ENCODE data around the gene LRRC1. TPM values are rescaled to one million over a fixed set of nuclear protein-coding genes. Genes with fewer than 3 reads are reported as not detected.

Gene LRRC1
- total RNA-seq, 4 donors from 2014 or later = 10.4 to 13.0 (median 12.6) TPM

GRCh38 chr6:53809691-53810090 is 14.9 kb downstream of the LRRC1 start:
- no peak for DNase-seq (ENCODE audit: extremely low spot score)
- Histone ChIP-seq H3K4me3 (no peak overlapping the region), H3K27me3 (no peaks in the 10 kb centered on the region), H3K27ac (replicated peaks in 1 of 4) (no peak overlapping the region), H3K36me3 (no peaks in the 10 kb centered on the region), H3K9me3 (no peaks in the 10 kb centered on the region), H3K4me1 (peaks cover 7 to 15% (median 13%) of the 10 kb centered on the region in 4 donors)
- TF ChIP-seq POLR2A (IDR thresholded peaks at IDR 0.05; ENCODE audit: low read depth) = no peak
- TF ChIP-seq POLR2AphosphoS5 (IDR thresholded peaks at IDR 0.05) = no peak
- no peak for TF ChIP-seq CTCF (IDR thresholded peaks at IDR 0.05)
- TF ChIP-seq EP300 (IDR thresholded peaks at IDR 0.05) = no peak
- intact Hi-C loops (cut with DNase I) = no loop called here
- 93% methylated on average over 3 of the region's 3 CpGs for WGBS

- TF ChIP-seq POLR2A (IDR thresholded peaks at IDR 0.05; ENCODE audit: low read depth) (no peak), CTCF (IDR thresholded peaks at IDR 0.05) (no peak), POLR2AphosphoS5 (IDR thresholded peaks at IDR 0.05) (no peak), EP300 (IDR thresholded peaks at IDR 0.05) (no peak)
- H3K4me1 ChIP-seq = peaks cover 13 to 19% (median 19%) of the 10 kb centered on the region in 4 donors
- intact Hi-C loops (cut with DNase I) = no loop called here
- no peak for DNase-seq (ENCODE audit: extremely low spot score)
- H3K9me3 ChIP-seq = no peaks in the 10 kb centered on the region
- 59% methylated on average over 4 of the region's 4 CpGs for WGBS
- H3K27me3 ChIP-seq = no peaks in the 10 kb centered on the region
- H3K27ac ChIP-seq (replicated peaks in 1 of 4) = no peak overlapping the region
- no peak overlapping the region for H3K4me3 ChIP-seq
- no peaks in the 10 kb centered on the region for H3K36me3 ChIP-seq
Measured at GRCh38 chr6:53811082-53811481, 16.3 kb downstream of the LRRC1 start.

GRCh38 chr6:53811746-53812145 is 16.9 kb downstream of the LRRC1 start:
- no peak for TF ChIP-seq CTCF (IDR thresholded peaks at IDR 0.05)
- TF ChIP-seq POLR2A (IDR thresholded peaks at IDR 0.05; ENCODE audit: low read depth) = no peak
- TF ChIP-seq EP300 (IDR thresholded peaks at IDR 0.05) = no peak
- TF ChIP-seq POLR2AphosphoS5 (IDR thresholded peaks at IDR 0.05) = no peak
- Histone ChIP-seq H3K4me1 (peaks cover 13 to 26% (median 24%) of the 10 kb centered on the region in 4 donors), H3K4me3 (no peak overlapping the region), H3K36me3 (no peaks in the 10 kb centered on the region), H3K27ac (replicated peaks in 1 of 4) (no peak overlapping the region), H3K27me3 (no peaks in the 10 kb centered on the region), H3K9me3 (no peaks in the 10 kb centered on the region)
- 88% methylated on average over 5 of the region's 5 CpGs for WGBS
- intact Hi-C loops (cut with DNase I) = no loop called here
- no peak for DNase-seq (ENCODE audit: extremely low spot score)

- Histone ChIP-seq H3K4me1 (peaks cover 13 to 35% (median 33%) of the 10 kb centered on the region in 4 donors), H3K9me3 (no peaks in the 10 kb centered on the region), H3K27me3 (no peaks in the 10 kb centered on the region), H3K36me3 (no peaks in the 10 kb centered on the region), H3K4me3 (no peak overlapping the region), H3K27ac (replicated peaks in 1 of 4) (no peak overlapping the region)
- no peak for TF ChIP-seq POLR2AphosphoS5 (IDR thresholded peaks at IDR 0.05)
- TF ChIP-seq EP300 (IDR thresholded peaks at IDR 0.05) = no peak
- TF ChIP-seq POLR2A (IDR thresholded peaks at IDR 0.05; ENCODE audit: low read depth) = no peak
- TF ChIP-seq CTCF (IDR thresholded peaks at IDR 0.05) = no peak
- no peak for DNase-seq (ENCODE audit: extremely low spot score)
- intact Hi-C loops (cut with DNase I) = no loop called here
- 100% methylated on average over 1 of the region's 1 CpG for WGBS
Measured at GRCh38 chr6:53813096-53813495, 18.3 kb downstream of the LRRC1 start.

- H3K4me3 ChIP-seq = no peak overlapping the region
- TF ChIP-seq POLR2AphosphoS5 (IDR thresholded peaks at IDR 0.05) = no peak
- no peak for TF ChIP-seq EP300 (IDR thresholded peaks at IDR 0.05)
- no peak for TF ChIP-seq POLR2A (IDR thresholded peaks at IDR 0.05; ENCODE audit: low read depth)
- H3K27me3 ChIP-seq = no peaks in the 10 kb centered on the region
- H3K4me1 ChIP-seq = peaks cover 13 to 37% (median 32%) of the 10 kb centered on the region in 4 donors
- H3K36me3 ChIP-seq = no peaks in the 10 kb centered on the region
- H3K27ac ChIP-seq (replicated peaks in 1 of 4) = no peak overlapping the region
- H3K9me3 ChIP-seq = no peaks in the 10 kb centered on the region
- intact Hi-C loops (cut with DNase I) = no loop called here
- WGBS = 72% methylated on average over 1 of the region's 1 CpG
- DNase-seq (ENCODE audit: extremely low spot score) = no peak
Measured at GRCh38 chr6:53813801-53814200, 19.0 kb downstream of the LRRC1 start.

Measured in esophagus muscularis mucosa (tissue), 4 donors.